GM12878 (cell line): Measurements from ENCODE around the gene EIF4H. TPM values are rescaled to one million over a fixed set of nuclear protein-coding genes. Genes with fewer than 3 reads are reported as not detected.

Source experiments
- BCLAF1 ChIP-seq: fragments of 450-650 bp; IDR thresholded peaks from 2 replicates; pipeline ENCODE4 v1.6.1; 2017; ENCODE audit warnings: antibody characterized with exemption, mild to moderate bottlenecking, moderate library complexity
- CUX1 ChIP-seq: IDR thresholded peaks from 2 replicates; pipeline ENCODE4 v1.6.1; 2012; ENCODE audit warnings: improper control_type of control experiment, low read depth, low read length; ENCODE audit not compliant: insufficient replicate concordance
- MAX ChIP-seq: IDR thresholded peaks from 2 replicates; pipeline ENCODE4 v1.6.1; 2012; ENCODE audit warnings: low read depth, low read length, improper control_type of control experiment
- ZBTB40 ChIP-seq: fragments of 450-650 bp; IDR thresholded peaks from 2 replicates; pipeline ENCODE4 v1.6.1; 2016; ENCODE audit warnings: mild to moderate bottlenecking, moderate library complexity, borderline replicate concordance
- polyA plus RNA-seq, 11 experiments: library from polyadenylated mRNA; depleted of rRNA in 4 of 11; unstranded in 6 of 11; stranded (reverse) in 5 of 11; fragments of >200 nt; fragmentation: Nextera tagmentation in 4 of 11; fragmentation: Illumina TruSeq in 1 of 11; extraction: Ambion mirVana in 4 of 11; extraction: Trizol in 1 of 11; gene quantifications; 1 replicate in 1 of 11; 2 replicates in 10 of 11; pipeline versions ENCODE4 v1.2.1 to v1.2.3, GENCODE V29; 2011 to 2016; ENCODE audit warnings: inconsistent platforms in 2 of 11, missing spikeins in 2 of 11, low read depth in 1 of 11
- total RNA-seq, 4 experiments: library from RNA; depleted of rRNA in 3 of 4; stranded (reverse); fragments of >200 nt in 3 of 4; fragmentation: Illumina TruSeq in 1 of 4; extraction: Trizol in 1 of 4; gene quantifications; 2 replicates each; pipeline versions ENCODE4 v1.2.1 to v1.2.3, GENCODE V29; 2013 to 2021

Gene EIF4H
- total and polyA plus RNA-seq, 10 of the 15 experiments (the other 5 are each of a cell fraction or from before 2014, with no cell fraction given): 9.9 to 443 (median 258) TPM

- TF ChIP-seq CUX1: no peak
- TF ChIP-seq ZBTB40: no peak
- no peak for TF ChIP-seq BCLAF1
- no peak for TF ChIP-seq MAX
Measured at GRCh38 chr7:74231232-74231590, 57.1 kb downstream of the EIF4H start (continued).
